GM12878 (cell line): ENCODE measurements around the gene REEP1. TPM values are rescaled to one million over a fixed set of nuclear protein-coding genes. Genes with fewer than 3 reads are reported as not detected.

Experiments
- ATAC-seq: fragments of 200-7000 bp; cut with Tn5 transposase; 3 replicates; pipeline ENCODE4 v1.9.1; 2020; ENCODE audit warnings: mild to moderate bottlenecking, moderate library complexity
- BruUV-seq: library from RNA; stranded (reverse); fragments of 400-500 nt; replicated peaks from 2 replicates; lab custom pipeline; 2021; lab: Mats Ljungman, UMichigan
- CTCF ChIA-PET: fragments of 300-600 bp; sonication (Branson Sonifier 250); formaldehyde crosslinking; extraction: SDS; loops from one replicate; lab custom pipeline; 2021; ENCODE audit warnings: inconsistent platforms; lab: Yijun Ruan, JAX
- POLR2A ChIA-PET: fragments of 350-600 bp; formaldehyde crosslinking; extraction: SDS; loops from one replicate; lab custom pipeline; 2021; ENCODE audit warnings: inconsistent platforms; lab: Charles Lee
- RAD21 ChIA-PET: fragments of 300-600 bp; sonication (Branson Sonifier 250); formaldehyde crosslinking; loops from one replicate; lab custom pipeline; 2023; ENCODE audit warnings: antibody characterized with exemption; ENCODE audit not compliant: unreplicated experiment; lab: Charles Lee
- SMC1A ChIA-PET: fragments of 300-600 bp; sonication (Branson Sonifier 250); formaldehyde crosslinking; loops from one replicate; lab custom pipeline; 2023; ENCODE audit not compliant: unreplicated experiment, uncharacterized antibody; lab: Charles Lee
- DNase-seq: peaks from one replicate; pipeline ENCODE4 v3.0.0-alpha.2; 2011; ENCODE audit warnings: low read depth, low spot score
- FAIRE-seq: peaks from 3 replicates; lab custom pipeline; 2011; peaks lifted over from hg19 to GRCh38; lab: Jason Lieb, UNC
- H2AFZ ChIP-seq: 2 replicates; pipeline ENCODE4 v1.6.0; 2011; ENCODE audit warnings: low read depth, low read length, control low read depth; ENCODE audit not compliant: control insufficient read depth
- H3K27ac ChIP-seq: 2 replicates; pipeline ENCODE4 v1.5.1; 2011; ENCODE audit warnings: control low read depth; ENCODE audit not compliant: control insufficient read depth, insufficient read depth
- H3K27me3 ChIP-seq, 2 experiments: replicated peaks in 1 of 2; 2 replicates each; pipeline versions ENCODE4 v1.6.0 to v1.6.1; 2011; ENCODE audit warnings: low read length in 1 of 2; ENCODE audit not compliant: control insufficient read depth in 2 of 2, insufficient read depth in 2 of 2
- H3K36me3 ChIP-seq, 2 experiments: 2 replicates each; pipeline ENCODE4 v1.5.1; 2011; ENCODE audit warnings: low read length in 1 of 2; ENCODE audit not compliant: control insufficient read depth in 2 of 2, insufficient read depth in 2 of 2
- H3K4me1 ChIP-seq: 2 replicates; pipeline ENCODE4 v1.6.1; 2011; ENCODE audit warnings: mild to moderate bottlenecking, low read length, moderate library complexity, mixed read lengths; ENCODE audit not compliant: control insufficient read depth, insufficient read depth
- H3K4me2 ChIP-seq: 2 replicates; pipeline ENCODE4 v1.6.0; 2011; ENCODE audit warnings: control low read depth; ENCODE audit not compliant: control insufficient read depth, insufficient read depth
- H3K4me3 ChIP-seq: fragments of 200-600 bp; sonication (generic); 2 replicates; pipeline ENCODE4 v1.5.1; 2016
- H3K79me2 ChIP-seq: 2 replicates; pipeline ENCODE4 v1.6.0; 2011; ENCODE audit warnings: low read length; ENCODE audit not compliant: control insufficient read depth, insufficient read depth
- H3K9ac ChIP-seq: 2 replicates; pipeline ENCODE4 v1.8.0; 2011; ENCODE audit warnings: low read length, control low read depth, mixed read lengths; ENCODE audit not compliant: control insufficient read depth, insufficient read depth
- H3K9me3 ChIP-seq: replicated peaks from 3 replicates; pipeline ENCODE4 v1.5.1; 2011; ENCODE audit warnings: mild to moderate bottlenecking, low read length; ENCODE audit not compliant: control insufficient read depth, insufficient read depth
- H4K20me1 ChIP-seq: 2 replicates; pipeline ENCODE4 v1.6.0; 2011; ENCODE audit not compliant: control insufficient read depth, insufficient read depth
- BRCA1 ChIP-seq: IDR thresholded peaks from 2 replicates; pipeline ENCODE4 v1.6.1; 2011; ENCODE audit warnings: low read depth, low read length, improper control_type of control experiment
- CEBPB ChIP-seq, 2 experiments: fragments of 150-350 bp in 1 of 2; IDR thresholded peaks; 2 replicates each; pipeline ENCODE4 v1.6.1; 2012 to 2014; ENCODE audit warnings: low read depth in 2 of 2, low read length in 2 of 2, borderline replicate concordance in 1 of 2, inconsistent platforms in 1 of 2
- CEBPZ ChIP-seq: fragments of 150-350 bp; IDR thresholded peaks from 2 replicates; pipeline ENCODE4 v1.6.1; 2016; ENCODE audit warnings: low read depth, low read length
- CREB1 ChIP-seq: IDR thresholded peaks from 2 replicates; pipeline ENCODE4 v1.6.1; 2012; ENCODE audit warnings: low read depth, mild to moderate bottlenecking, inconsistent platforms
- E4F1 ChIP-seq: fragments of 450-650 bp; IDR thresholded peaks from 2 replicates; pipeline ENCODE4 v1.6.1; 2018; ENCODE audit warnings: borderline replicate concordance, mild to moderate bottlenecking; ENCODE audit not compliant: partially characterized antibody
- IKZF1 ChIP-seq: fragments of 450-650 bp; conservative IDR thresholded peaks from 2 replicates; pipeline ENCODE4 v1.6.1; 2017; ENCODE audit warnings: antibody characterized with exemption, mild to moderate bottlenecking
- MLLT1 ChIP-seq: fragments of 450-650 bp; IDR thresholded peaks from 2 replicates; pipeline ENCODE4 v1.6.1; 2016; ENCODE audit warnings: mild to moderate bottlenecking
- MXI1 ChIP-seq: fragments of 150-350 bp; IDR thresholded peaks from 2 replicates; pipeline ENCODE4 v1.6.1; 2011; ENCODE audit warnings: low read depth, mild to moderate bottlenecking, inconsistent platforms, low read length, improper control_type of control experiment
- MYB ChIP-seq: fragments of 150-350 bp; IDR thresholded peaks from 2 replicates; pipeline ENCODE4 v1.6.1; 2014; ENCODE audit warnings: mild to moderate bottlenecking, low read depth, low read length, borderline replicate concordance
- POLR2A ChIP-seq: IDR thresholded peaks from 2 replicates; pipeline ENCODE4 v1.6.1; 2011; ENCODE audit warnings: low read depth, mild to moderate bottlenecking, low read length
- POU2F2 ChIP-seq: IDR thresholded peaks from 3 replicates; pipeline ENCODE4 v1.6.1; 2011; ENCODE audit warnings: low read depth, mild to moderate bottlenecking, low read length, borderline replicate concordance
- RB1 ChIP-seq: fragments of 450-650 bp; formaldehyde crosslinking; IDR thresholded peaks from 2 replicates; pipeline ENCODE4 v1.6.1; 2017; ENCODE audit warnings: mild to moderate bottlenecking, borderline replicate concordance
- RUNX3 ChIP-seq: IDR thresholded peaks from 2 replicates; pipeline ENCODE4 v1.6.1; 2012; ENCODE audit warnings: low read length, inconsistent platforms
- SIN3A ChIP-seq: IDR thresholded peaks from 2 replicates; pipeline ENCODE4 v1.6.1; 2012; ENCODE audit warnings: low read depth, low read length, improper control_type of control experiment
- TAF1 ChIP-seq: IDR thresholded peaks from 2 replicates; pipeline ENCODE4 v1.6.1; 2011; ENCODE audit warnings: mild to moderate bottlenecking, low read depth, low read length, borderline replicate concordance
- ZBED1 ChIP-seq: IDR thresholded peaks from 2 replicates; pipeline ENCODE4 v1.6.1; 2016; ENCODE audit warnings: borderline replicate concordance
- ZNF384 ChIP-seq: IDR thresholded peaks from 2 replicates; pipeline ENCODE4 v1.6.1; 2012; ENCODE audit warnings: low read depth, mild to moderate bottlenecking, low read length, improper control_type of control experiment, borderline replicate concordance
- WGBS: methylation state at CpG from one replicate; pipeline ENCODE4 v1.1.6; 2016; ENCODE audit warnings: low lambda C conversion rate; ENCODE audit not compliant: insufficient replicate concordance, insufficient coverage; ENCODE audit errors: missing lambda C conversion rate; 5-methylcytosine and 5-hydroxymethylcytosine counted together
- in situ Hi-C: fragments of 300-500 bp; cut with MboI; formaldehyde crosslinking; loops from 9 replicates; pipeline ENCODE4 v1.14.3; 2018; ENCODE audit warnings: mixed read lengths
- intact Hi-C: fragments of 100-400 bp; cut with micrococcal nuclease; formaldehyde crosslinking; loops from one replicate; pipeline ENCODE4 v1.14.2; 2022; ENCODE audit not compliant: unreplicated experiment
- polyA plus RNA-seq, 11 experiments: library from polyadenylated mRNA; depleted of rRNA in 4 of 11; unstranded in 6 of 11; stranded (reverse) in 5 of 11; fragments of >200 nt; fragmentation: Nextera tagmentation in 4 of 11; fragmentation: Illumina TruSeq in 1 of 11; extraction: Ambion mirVana in 4 of 11; extraction: Trizol in 1 of 11; gene quantifications; 1 replicate in 1 of 11; 2 replicates in 10 of 11; pipeline versions ENCODE4 v1.2.1 to v1.2.3, GENCODE V29; 2011 to 2016; ENCODE audit warnings: inconsistent platforms in 2 of 11, missing spikeins in 2 of 11, low read depth in 1 of 11
- total RNA-seq, 4 experiments: library from RNA; depleted of rRNA in 3 of 4; stranded (reverse); fragments of >200 nt in 3 of 4; fragmentation: Illumina TruSeq in 1 of 4; extraction: Trizol in 1 of 4; gene quantifications; 2 replicates each; pipeline versions ENCODE4 v1.2.1 to v1.2.3, GENCODE V29; 2013 to 2021

REEP1 gene
- total and polyA plus RNA-seq, 10 of the 15 experiments (the other 5 are each of a cell fraction or from before 2014, with no cell fraction given): 0.02 to 0.30 (median 0.09) TPM; not detected in 1

GRCh38 chr2:86358957-86359356, 21.5 kb upstream of the REEP1 start:
- in situ Hi-C loops (no loop called here), intact Hi-C loops (no loop called here)
- CTCF ChIA-PET: interaction anchor here (0.6 to 6.4 kb wide), 11 partner anchors 9 to 141 kb away, joined by 3 to 36 read pairs (median 4); no protein-coding TSS in a partner anchor
- Histone ChIP-seq H3K79me2 (no peaks in the 10 kb centered on the region), H4K20me1 (no peaks in the 10 kb centered on the region), H3K36me3 (no peaks in the 10 kb centered on the region), H3K9me3 (no peaks in the 10 kb centered on the region), H3K27ac (no peak overlapping the region), H3K4me3 (no peak overlapping the region), H3K4me1 (peaks cover 4% of the 10 kb centered on the region; the same call in 1 of the 2 replicates), H3K9ac (no peak overlapping the region), H2AFZ (peak overlapping the region; percentile 70; the same call in 1 of the 2 replicates), H3K27me3 (no peaks in the 10 kb centered on the region), H3K4me2 (peak overlapping the region; percentile 33)
- peak; percentile 99 for ATAC-seq
- SMC1A ChIA-PET: interaction anchor here (0.6 to 1.8 kb wide), 13 partner anchors 9 to 157 kb away, joined by 3 to 12 read pairs (median 3); no protein-coding TSS in a partner anchor
- POLR2A ChIA-PET: interaction anchor here (0.6 to 1.4 kb wide), 4 partner anchors 79 to 472 kb away, joined by 3 to 6 read pairs (median 4); no protein-coding TSS in a partner anchor
- FAIRE-seq: peak; percentile 76
- 0% methylated on average over 2 of the region's 3 CpGs for WGBS
- peak; percentile 51 for DNase-seq
- BruUV-seq: no TSS peak
- RAD21 ChIA-PET: interaction anchor here (0.7 to 1.5 kb wide), 11 partner anchors 8 to 173 kb away, joined by 3 to 14 read pairs (median 3); no protein-coding TSS in a partner anchor
- TF ChIP-seq ZNF384: peak; percentile 95
- TF ChIP-seq RUNX3: peak; percentile 49
- TF ChIP-seq POLR2A: no peak
- no peak for TF ChIP-seq MYB
- 0 out of 2 replicates have a peak, but pooled peaks have one; percentile 38 for TF ChIP-seq MXI1
- TF ChIP-seq CREB1: peak; percentile 86
- TF ChIP-seq MLLT1: peak; percentile 84
- TF ChIP-seq ZBED1: no peak
- TF ChIP-seq E4F1: no peak
- TF ChIP-seq RB1: no peak
- no peak for TF ChIP-seq CEBPB (IDR thresholded peaks at IDR 0.05; ENCODE audit: borderline replicate concordance in 1 of 2, low read depth in 2 of 2, low read length in 2 of 2)
- 0 out of 2 replicates have a peak, but pooled peaks have one; percentile 35 for TF ChIP-seq IKZF1
- no peak for TF ChIP-seq TAF1
- TF ChIP-seq CEBPZ: no peak
- no peak for TF ChIP-seq POU2F2
- no peak for TF ChIP-seq SIN3A
- TF ChIP-seq BRCA1: no peak
